Transverse colon (tissue), 4 donors: ENCODE data around the gene OR52B6. TPM values are rescaled to one million over a fixed set of nuclear protein-coding genes. Genes with fewer than 3 reads are reported as not detected.

Source experiments
- DNase-seq: peaks from one replicate; pipeline ENCODE4 v3.0.0-alpha.2; 2019
- H3K27ac ChIP-seq, 4 donors: fragments of 200-600 bp; sonication (generic); 2 replicates each; pipeline ENCODE4 v1.5.1; 2016 to 2018; ENCODE audit warnings: inconsistent platforms in 4 of 4
- H3K27me3 ChIP-seq: fragments of 200-600 bp; sonication (generic); 2 replicates; pipeline ENCODE4 v1.5.1; 2017; ENCODE audit warnings: inconsistent platforms
- H3K36me3 ChIP-seq, 4 donors: fragments of 200-600 bp; sonication (generic); 2 replicates each; pipeline ENCODE4 v1.5.1; 2017 to 2019; ENCODE audit warnings: inconsistent platforms in 4 of 4
- H3K4me1 ChIP-seq, 4 donors: fragments of 200-600 bp; sonication (generic); 2 replicates each; pipeline ENCODE4 v1.5.1; 2017 to 2020; ENCODE audit warnings: inconsistent platforms in 4 of 4
- H3K4me3 ChIP-seq, 4 donors: fragments of 200-600 bp; sonication (generic); 1 replicate in 1 of 4; 2 replicates in 3 of 4; pipeline versions ENCODE4 v1.5.1 to v1.6.1; 2017 to 2019; ENCODE audit warnings: inconsistent platforms in 4 of 4
- H3K9me3 ChIP-seq, 2 donors: fragments of 200-600 bp; sonication (generic); 2 replicates each; pipeline ENCODE4 v1.5.1; 2017 to 2019; ENCODE audit warnings: inconsistent platforms in 2 of 2
- EP300 ChIP-seq: sonication (generic); formaldehyde crosslinking; IDR thresholded peaks from one replicate; pipeline ENCODE4 v1.6.1; 2017; ENCODE audit warnings: antibody characterized with exemption, low read depth
- POLR2A ChIP-seq: fragments of 450-650 bp; IDR thresholded peaks from one replicate; pipeline ENCODE4 v1.6.1; 2016; ENCODE audit warnings: antibody characterized with exemption, mild to moderate bottlenecking, moderate library complexity
- POLR2AphosphoS5 ChIP-seq, 3 donors: sonication (generic); formaldehyde crosslinking; IDR thresholded peaks; one replicate each; pipeline ENCODE4 v1.6.1; 2016; ENCODE audit warnings: antibody characterized with exemption in 3 of 3
- WGBS, 2 donors: methylation state at CpG; one replicate each; pipeline ENCODE4 v1.1.5; 2018; ENCODE audit warnings: low coverage in 1 of 2; 5-methylcytosine and 5-hydroxymethylcytosine counted together
- in situ Hi-C, 4 donors: fragments of 200-750 bp; cut with MboI; loops; one replicate each; pipeline versions ENCODE4 v1.15.0 to v1.15.1; 2017; ENCODE audit warnings: low sequenced_read_pairs in 3 of 4, low pct_ligation_motif_present in 1 of 4, low pct_unique_long_range_greater_than_20kb in 1 of 4
- intact Hi-C: fragments of 100-400 bp; cut with DNase I; formaldehyde crosslinking; loops from one replicate; pipeline ENCODE4 v1.15.1; 2023; ENCODE audit warnings: low total_unique reads
- total RNA-seq, 4 donors: library from RNA; depleted of rRNA; stranded (reverse); fragments of >200 nt; gene quantifications; one replicate each; pipeline ENCODE4 v1.1.0, GENCODE V29; 2016
- TF ChIP-seq, protein P1 (sequence below), 5 experiments: fragments of 200-600 bp in 3 of 5; fragments of 450-650 bp in 2 of 5; sonication (generic) in 3 of 5; IDR thresholded peaks; 1 replicate in 2 of 5; 2 replicates in 3 of 5; pipeline ENCODE4 v1.5.1; 2016 to 2017; ENCODE audit warnings: antibody characterized with exemption in 5 of 5, inconsistent platforms in 3 of 5, mild to moderate bottlenecking in 2 of 5, moderate library complexity in 1 of 5

Gene OR52B6
- total RNA-seq, 4 donors from 2014 or later, result not detected

DNA sequence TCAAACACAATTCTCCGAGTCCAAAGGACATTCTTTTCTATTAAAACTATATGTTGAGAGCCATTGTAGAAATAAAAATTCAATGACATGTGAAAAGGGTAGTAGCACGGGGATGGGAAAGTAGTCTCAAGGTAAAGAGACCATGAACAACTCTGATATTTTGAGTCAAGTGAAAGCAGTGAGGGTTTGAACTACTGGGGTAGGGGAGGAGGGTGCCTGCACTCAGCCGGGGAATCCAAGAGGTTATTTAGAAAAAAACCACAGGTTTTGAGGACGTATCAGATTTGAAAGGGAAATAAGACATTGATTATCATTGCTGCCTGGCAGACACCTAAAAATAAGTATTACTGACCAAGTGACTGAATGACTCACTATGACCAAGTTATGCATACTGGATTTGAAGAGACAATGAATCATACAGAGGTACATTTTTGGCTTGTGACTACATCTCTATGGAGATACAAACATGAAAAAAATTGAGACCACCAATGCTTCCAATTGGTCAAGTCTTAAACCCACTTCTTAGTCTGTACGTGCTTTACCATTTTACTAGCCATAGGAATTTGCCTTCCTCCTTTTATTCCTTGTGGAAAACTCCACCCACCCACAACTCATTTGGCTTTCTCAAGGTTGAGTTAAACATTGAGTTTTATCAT, 30.1 kb upstream of the OR52B6 start:
- Histone ChIP-seq H3K36me3 (no peaks in the 10 kb centered on the region), H3K27ac (no peak overlapping the region)

DNA sequence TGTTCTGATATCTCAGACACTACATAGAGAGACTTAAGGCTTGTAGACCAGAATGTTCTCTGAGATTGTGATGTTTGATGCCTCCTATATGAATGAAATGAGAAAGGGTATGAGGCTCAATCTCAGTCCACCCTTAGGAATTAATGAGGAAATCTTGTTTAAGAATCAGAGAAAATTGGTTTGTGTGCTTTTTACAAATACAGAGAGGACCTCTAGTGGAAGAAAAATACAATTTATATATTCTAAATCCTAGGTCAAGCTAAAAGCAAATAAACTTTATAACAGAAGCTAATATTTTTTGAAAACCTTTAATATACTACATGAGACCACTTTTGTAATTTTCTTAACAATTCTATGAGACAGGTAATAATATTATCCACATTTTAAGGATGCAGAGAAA, 27.3 kb upstream of the OR52B6 start:
- in situ Hi-C loops, result no loop called here
- no peak overlapping the region for H3K27ac ChIP-seq
- DNase-seq, result no peak
- TF ChIP-seq, protein P1, sequence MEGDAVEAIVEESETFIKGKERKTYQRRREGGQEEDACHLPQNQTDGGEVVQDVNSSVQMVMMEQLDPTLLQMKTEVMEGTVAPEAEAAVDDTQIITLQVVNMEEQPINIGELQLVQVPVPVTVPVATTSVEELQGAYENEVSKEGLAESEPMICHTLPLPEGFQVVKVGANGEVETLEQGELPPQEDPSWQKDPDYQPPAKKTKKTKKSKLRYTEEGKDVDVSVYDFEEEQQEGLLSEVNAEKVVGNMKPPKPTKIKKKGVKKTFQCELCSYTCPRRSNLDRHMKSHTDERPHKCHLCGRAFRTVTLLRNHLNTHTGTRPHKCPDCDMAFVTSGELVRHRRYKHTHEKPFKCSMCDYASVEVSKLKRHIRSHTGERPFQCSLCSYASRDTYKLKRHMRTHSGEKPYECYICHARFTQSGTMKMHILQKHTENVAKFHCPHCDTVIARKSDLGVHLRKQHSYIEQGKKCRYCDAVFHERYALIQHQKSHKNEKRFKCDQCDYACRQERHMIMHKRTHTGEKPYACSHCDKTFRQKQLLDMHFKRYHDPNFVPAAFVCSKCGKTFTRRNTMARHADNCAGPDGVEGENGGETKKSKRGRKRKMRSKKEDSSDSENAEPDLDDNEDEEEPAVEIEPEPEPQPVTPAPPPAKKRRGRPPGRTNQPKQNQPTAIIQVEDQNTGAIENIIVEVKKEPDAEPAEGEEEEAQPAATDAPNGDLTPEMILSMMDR (IDR thresholded peaks at IDR 0.05), result no peak
- TF ChIP-seq EP300 (no peak), POLR2AphosphoS5 (IDR thresholded peaks at IDR 0.05) (no peak)
- H3K36me3 ChIP-seq, result no peaks in the 10 kb centered on the region
- H3K4me1 ChIP-seq, result no peaks in the 10 kb centered on the region
- no peaks in the 10 kb centered on the region for H3K27me3 ChIP-seq
- no peak overlapping the region for H3K4me3 ChIP-seq
- no peaks in the 10 kb centered on the region for H3K9me3 ChIP-seq
- intact Hi-C loops, result no loop called here

More for the DNA sequence above, 30.1 kb upstream of the OR52B6 start:
- DNase-seq, result no peak
- Histone ChIP-seq H3K4me1 (no peaks in the 10 kb centered on the region), H3K4me3 (no peak overlapping the region), H3K27me3 (no peaks in the 10 kb centered on the region), H3K9me3 (no peaks in the 10 kb centered on the region)
- in situ Hi-C loops, result no loop called here
- TF ChIP-seq POLR2A, result no peak
- TF ChIP-seq, protein P1 (IDR thresholded peaks at IDR 0.05), result no peak
- intact Hi-C loops, result no loop called here
- WGBS, 2 donors, result 64 to 73% methylated on average over 5 of the region's 5 CpGs

- in situ Hi-C loops (no loop called here), intact Hi-C loops (no loop called here)
- Histone ChIP-seq H3K4me3 (no peak overlapping the region), H3K27me3 (no peaks in the 10 kb centered on the region), H3K36me3 (no peaks in the 10 kb centered on the region), H3K27ac (no peak overlapping the region), H3K4me1 (no peaks in the 10 kb centered on the region), H3K9me3 (no peaks in the 10 kb centered on the region)
- 34 to 58% methylated on average over 3 of the region's 3 CpGs for WGBS, 2 donors
- DNase-seq, result no peak
- TF ChIP-seq, protein P1 (IDR thresholded peaks at IDR 0.05), result no peak
- no peak for TF ChIP-seq POLR2AphosphoS5 (IDR thresholded peaks at IDR 0.05)
- TF ChIP-seq EP300, result no peak
- no peak for TF ChIP-seq POLR2A
Measured at GRCh38 chr11:5556596-5557188, 24.0 kb upstream of the OR52B6 start.

- in situ Hi-C loops (no loop called here), intact Hi-C loops (no loop called here)
- TF ChIP-seq POLR2A (no peak), EP300 (no peak), POLR2AphosphoS5 (IDR thresholded peaks at IDR 0.05) (no peak)
- TF ChIP-seq, protein P1 (IDR thresholded peaks at IDR 0.05), result no peak
- Histone ChIP-seq H3K9me3 (no peaks in the 10 kb centered on the region), H3K4me3 (no peak overlapping the region), H3K36me3 (no peaks in the 10 kb centered on the region), H3K4me1 (no peaks in the 10 kb centered on the region), H3K27ac (no peak overlapping the region), H3K27me3 (no peaks in the 10 kb centered on the region)
- DNase-seq, result no peak
- 58 to 85% methylated on average over 3 of the region's 3 CpGs for WGBS, 2 donors
Measured at GRCh38 chr11:5557751-5558150, 22.9 kb upstream of the OR52B6 start.
